HEK293 (cell line): ENCODE data around the gene PCSK1.

ENCODE experiments used
- CTCF ChIP-seq: fragments of 450-650 bp; formaldehyde crosslinking; IDR thresholded peaks from 2 replicates; pipeline ENCODE4 v1.5.1; 2016; ENCODE audit warnings: missing biosample characterization, missing genetic modification characterization
- RBAK ChIP-seq: fragments of 450-650 bp; formaldehyde crosslinking; IDR thresholded peaks from 2 replicates; pipeline ENCODE4 v1.5.1; 2016; ENCODE audit warnings: missing biosample characterization, missing genetic modification characterization
- ZNF112 ChIP-seq: fragments of 450-650 bp; formaldehyde crosslinking; IDR thresholded peaks from 2 replicates; pipeline ENCODE4 v1.5.0; 2017; ENCODE audit warnings: missing biosample characterization, missing genetic modification characterization
- ZNF138 ChIP-seq: fragments of 450-650 bp; formaldehyde crosslinking; IDR thresholded peaks from 2 replicates; pipeline ENCODE4 v1.5.1; 2016; ENCODE audit warnings: missing biosample characterization, missing genetic modification characterization, borderline replicate concordance
- ZNF274 ChIP-seq, 2 experiments: fragments of 200-500 bp in 1 of 2; fragments of 450-650 bp in 1 of 2; sonication (Bioruptor generic) in 1 of 2; formaldehyde crosslinking in 1 of 2; IDR thresholded peaks; 2 replicates each; pipeline versions ENCODE4 v1.5.1 to v1.6.1; 2014 to 2016; ENCODE audit warnings: borderline replicate concordance in 1 of 2, inconsistent platforms in 1 of 2, low read length in 1 of 2, missing biosample characterization in 1 of 2, missing genetic modification characterization in 1 of 2
- ZNF449 ChIP-seq: fragments of 450-650 bp; formaldehyde crosslinking; IDR thresholded peaks from 2 replicates; pipeline ENCODE4 v1.5.1; 2017; ENCODE audit warnings: missing biosample characterization, mild to moderate bottlenecking, missing genetic modification characterization, moderate library complexity
- ZNF513 ChIP-seq: fragments of 450-650 bp; IDR thresholded peaks from 2 replicates; pipeline ENCODE4 v1.5.1; 2018; ENCODE audit warnings: missing biosample characterization, missing genetic modification characterization
- ZNF549 ChIP-seq: fragments of 450-650 bp; IDR thresholded peaks from 2 replicates; pipeline ENCODE4 v1.5.1; 2018; ENCODE audit warnings: missing biosample characterization, missing genetic modification characterization, mild to moderate bottlenecking, inconsistent platforms, moderate library complexity
- ZNF776 ChIP-seq: fragments of 450-650 bp; formaldehyde crosslinking; IDR thresholded peaks from 2 replicates; pipeline ENCODE4 v1.5.0; 2017; ENCODE audit warnings: missing biosample characterization, missing genetic modification characterization, borderline replicate concordance
- ZNF843 ChIP-seq: fragments of 450-650 bp; formaldehyde crosslinking; IDR thresholded peaks from 2 replicates; pipeline ENCODE4 v1.5.1; 2016; ENCODE audit warnings: missing biosample characterization, missing genetic modification characterization
- TF ChIP-seq, protein P1 (sequence below): fragments of 450-650 bp; formaldehyde crosslinking; IDR thresholded peaks from 2 replicates; pipeline ENCODE4 v1.5.1; 2016; ENCODE audit warnings: missing biosample characterization, missing genetic modification characterization
- TF ChIP-seq, protein P2 (sequence below): fragments of 450-650 bp; formaldehyde crosslinking; IDR thresholded peaks from 2 replicates; pipeline ENCODE4 v1.5.1; 2016; ENCODE audit warnings: missing biosample characterization, missing genetic modification characterization, borderline replicate concordance
- TF ChIP-seq, protein P3 (sequence below): fragments of 450-650 bp; formaldehyde crosslinking; IDR thresholded peaks from 2 replicates; pipeline ENCODE4 v1.5.1; 2016; ENCODE audit warnings: missing biosample characterization, missing genetic modification characterization

DNA sequence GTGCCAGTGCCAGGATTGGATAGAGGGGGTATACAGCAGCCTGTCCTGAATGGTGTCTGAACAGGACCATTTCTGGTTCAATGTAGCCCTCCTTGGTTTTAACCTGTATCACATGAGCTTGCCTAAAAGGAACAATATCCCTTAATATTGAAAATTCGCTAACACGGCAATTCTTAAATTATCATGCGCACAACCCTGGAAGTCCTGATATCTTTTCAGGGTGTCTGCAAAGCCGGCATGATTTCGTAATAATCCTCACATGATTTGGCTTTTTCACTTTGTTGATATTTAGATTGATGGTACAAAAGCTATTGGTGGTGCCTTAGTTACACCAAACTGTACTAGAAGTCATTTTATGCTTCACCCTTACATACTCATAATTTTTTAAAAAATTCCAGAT, 53.2 kb downstream of the PCSK1 start:
- TF ChIP-seq ZNF513 (tag by site-specific recombination) (no peak), RBAK (tag by site-specific recombination) (no peak), ZNF449 (tag by site-specific recombination) (no peak), CTCF (tag by site-specific recombination) (no peak), ZNF776 (tag by site-specific recombination) (no peak), ZNF112 (tag by site-specific recombination) (no peak), ZNF549 (no peak), ZNF138 (no peak), ZNF274 (IDR thresholded peaks at IDR 0.05; ENCODE audit: low read length) (no peak), ZNF274 (tag by site-specific recombination; IDR thresholded peaks at IDR 0.05; ENCODE audit: borderline replicate concordance) (no peak), ZNF843 (tag by site-specific recombination) (no peak)
- TF ChIP-seq, protein P1, sequence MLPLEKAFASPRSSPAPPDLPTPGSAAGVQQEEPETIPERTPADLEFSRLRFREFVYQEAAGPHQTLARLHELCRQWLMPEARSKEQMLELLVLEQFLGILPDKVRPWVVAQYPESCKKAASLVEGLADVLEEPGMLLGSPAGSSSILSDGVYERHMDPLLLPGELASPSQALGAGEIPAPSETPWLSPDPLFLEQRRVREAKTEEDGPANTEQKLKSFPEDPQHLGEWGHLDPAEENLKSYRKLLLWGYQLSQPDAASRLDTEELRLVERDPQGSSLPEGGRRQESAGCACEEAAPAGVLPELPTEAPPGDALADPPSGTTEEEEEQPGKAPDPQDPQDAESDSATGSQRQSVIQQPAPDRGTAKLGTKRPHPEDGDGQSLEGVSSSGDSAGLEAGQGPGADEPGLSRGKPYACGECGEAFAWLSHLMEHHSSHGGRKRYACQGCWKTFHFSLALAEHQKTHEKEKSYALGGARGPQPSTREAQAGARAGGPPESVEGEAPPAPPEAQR (tag by site-specific recombination) = no peak
- TF ChIP-seq, protein P2, sequence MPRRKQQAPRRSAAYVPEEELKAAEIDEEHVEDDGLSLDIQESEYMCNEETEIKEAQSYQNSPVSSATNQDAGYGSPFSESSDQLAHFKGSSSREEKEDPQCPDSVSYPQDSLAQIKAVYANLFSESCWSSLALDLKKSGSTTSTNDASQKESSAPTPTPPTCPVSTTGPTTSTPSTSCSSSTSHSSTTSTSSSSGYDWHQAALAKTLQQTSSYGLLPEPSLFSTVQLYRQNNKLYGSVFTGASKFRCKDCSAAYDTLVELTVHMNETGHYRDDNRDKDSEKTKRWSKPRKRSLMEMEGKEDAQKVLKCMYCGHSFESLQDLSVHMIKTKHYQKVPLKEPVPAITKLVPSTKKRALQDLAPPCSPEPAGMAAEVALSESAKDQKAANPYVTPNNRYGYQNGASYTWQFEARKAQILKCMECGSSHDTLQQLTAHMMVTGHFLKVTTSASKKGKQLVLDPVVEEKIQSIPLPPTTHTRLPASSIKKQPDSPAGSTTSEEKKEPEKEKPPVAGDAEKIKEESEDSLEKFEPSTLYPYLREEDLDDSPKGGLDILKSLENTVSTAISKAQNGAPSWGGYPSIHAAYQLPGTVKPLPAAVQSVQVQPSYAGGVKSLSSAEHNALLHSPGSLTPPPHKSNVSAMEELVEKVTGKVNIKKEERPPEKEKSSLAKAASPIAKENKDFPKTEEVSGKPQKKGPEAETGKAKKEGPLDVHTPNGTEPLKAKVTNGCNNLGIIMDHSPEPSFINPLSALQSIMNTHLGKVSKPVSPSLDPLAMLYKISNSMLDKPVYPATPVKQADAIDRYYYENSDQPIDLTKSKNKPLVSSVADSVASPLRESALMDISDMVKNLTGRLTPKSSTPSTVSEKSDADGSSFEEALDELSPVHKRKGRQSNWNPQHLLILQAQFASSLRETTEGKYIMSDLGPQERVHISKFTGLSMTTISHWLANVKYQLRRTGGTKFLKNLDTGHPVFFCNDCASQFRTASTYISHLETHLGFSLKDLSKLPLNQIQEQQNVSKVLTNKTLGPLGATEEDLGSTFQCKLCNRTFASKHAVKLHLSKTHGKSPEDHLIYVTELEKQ (tag by site-specific recombination) = no peak
- TF ChIP-seq, protein P3, sequence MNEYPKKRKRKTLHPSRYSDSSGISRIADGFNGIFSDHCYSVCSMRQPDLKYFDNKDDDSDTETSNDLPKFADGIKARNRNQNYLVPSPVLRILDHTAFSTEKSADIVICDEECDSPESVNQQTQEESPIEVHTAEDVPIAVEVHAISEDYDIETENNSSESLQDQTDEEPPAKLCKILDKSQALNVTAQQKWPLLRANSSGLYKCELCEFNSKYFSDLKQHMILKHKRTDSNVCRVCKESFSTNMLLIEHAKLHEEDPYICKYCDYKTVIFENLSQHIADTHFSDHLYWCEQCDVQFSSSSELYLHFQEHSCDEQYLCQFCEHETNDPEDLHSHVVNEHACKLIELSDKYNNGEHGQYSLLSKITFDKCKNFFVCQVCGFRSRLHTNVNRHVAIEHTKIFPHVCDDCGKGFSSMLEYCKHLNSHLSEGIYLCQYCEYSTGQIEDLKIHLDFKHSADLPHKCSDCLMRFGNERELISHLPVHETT = no peak
